DND-41 (cell line): ENCODE measurements around the gene PSD2.

ENCODE experiments used
- ATAC-seq: fragments of 200-7000 bp; cut with Tn5 transposase; 3 replicates; pipeline ENCODE4 v1.9.1; 2021; ENCODE audit warnings: low read depth; ENCODE audit not compliant: insufficient read depth
- DNase-seq: peaks from one replicate; pipeline ENCODE4 v3.0.0-alpha.2; 2020
- H2AFZ ChIP-seq: 2 replicates; pipeline ENCODE4 v1.6.0; 2012; ENCODE audit warnings: low read depth, low read length
- H3K27ac ChIP-seq: 2 replicates; pipeline ENCODE4 v1.5.1; 2012; ENCODE audit warnings: low read length, inconsistent platforms
- H3K27me3 ChIP-seq: fragments of 200-600 bp; sonication (generic); 2 replicates; pipeline ENCODE4 v1.6.0; 2012; ENCODE audit warnings: low read length, mild to moderate bottlenecking, inconsistent platforms; ENCODE audit not compliant: insufficient read depth, poor library complexity
- H3K36me3 ChIP-seq: 2 replicates; pipeline ENCODE4 v1.5.1; 2012; ENCODE audit warnings: low read length, inconsistent platforms; ENCODE audit not compliant: insufficient read depth
- H3K4me1 ChIP-seq: 2 replicates; pipeline ENCODE4 v1.5.1; 2012; ENCODE audit warnings: mild to moderate bottlenecking, low read length; ENCODE audit not compliant: insufficient read depth
- H3K4me2 ChIP-seq: 2 replicates; pipeline ENCODE4 v1.6.0; 2012; ENCODE audit warnings: mild to moderate bottlenecking, moderate library complexity, low read length, inconsistent platforms; ENCODE audit not compliant: insufficient read depth
- H3K4me3 ChIP-seq, 2 experiments: fragments of 200-600 bp in 1 of 2; shearing (Covaris generic) in 1 of 2; 2 replicates each; pipeline ENCODE4 v1.5.1; 2012 to 2016; ENCODE audit warnings: inconsistent platforms in 2 of 2, low read length in 2 of 2, mild to moderate bottlenecking in 2 of 2, low read depth in 1 of 2, moderate library complexity in 1 of 2
- H3K79me2 ChIP-seq: 2 replicates; pipeline ENCODE4 v1.6.0; 2012; ENCODE audit warnings: low read length, inconsistent platforms; ENCODE audit not compliant: insufficient read depth
- H3K9ac ChIP-seq: 2 replicates; pipeline ENCODE4 v1.6.0; 2012; ENCODE audit warnings: low read depth, mild to moderate bottlenecking, inconsistent platforms, low read length, moderate library complexity
- H3K9me3 ChIP-seq: 2 replicates; pipeline ENCODE4 v1.5.1; 2012; ENCODE audit warnings: low read length, moderate library complexity, mild to moderate bottlenecking, inconsistent platforms; ENCODE audit not compliant: insufficient read depth, severe bottlenecking
- H4K20me1 ChIP-seq: 2 replicates; pipeline ENCODE4 v1.6.0; 2012; ENCODE audit warnings: low read length; ENCODE audit not compliant: insufficient read depth
- EZH2 ChIP-seq: IDR thresholded peaks from 3 replicates; pipeline ENCODE4 v1.6.1; 2012; ENCODE audit warnings: borderline replicate concordance, low read depth, mild to moderate bottlenecking, moderate library complexity, low read length, inconsistent platforms; ENCODE audit not compliant: severe bottlenecking
- TF ChIP-seq, protein P1 (sequence below): IDR thresholded peaks from 2 replicates; pipeline ENCODE4 v1.5.1; 2012; ENCODE audit warnings: borderline replicate concordance, low read length, moderate library complexity, mild to moderate bottlenecking; ENCODE audit not compliant: poor library complexity, severe bottlenecking; ENCODE audit errors: extremely low read depth

Gene PSD2

DNA sequence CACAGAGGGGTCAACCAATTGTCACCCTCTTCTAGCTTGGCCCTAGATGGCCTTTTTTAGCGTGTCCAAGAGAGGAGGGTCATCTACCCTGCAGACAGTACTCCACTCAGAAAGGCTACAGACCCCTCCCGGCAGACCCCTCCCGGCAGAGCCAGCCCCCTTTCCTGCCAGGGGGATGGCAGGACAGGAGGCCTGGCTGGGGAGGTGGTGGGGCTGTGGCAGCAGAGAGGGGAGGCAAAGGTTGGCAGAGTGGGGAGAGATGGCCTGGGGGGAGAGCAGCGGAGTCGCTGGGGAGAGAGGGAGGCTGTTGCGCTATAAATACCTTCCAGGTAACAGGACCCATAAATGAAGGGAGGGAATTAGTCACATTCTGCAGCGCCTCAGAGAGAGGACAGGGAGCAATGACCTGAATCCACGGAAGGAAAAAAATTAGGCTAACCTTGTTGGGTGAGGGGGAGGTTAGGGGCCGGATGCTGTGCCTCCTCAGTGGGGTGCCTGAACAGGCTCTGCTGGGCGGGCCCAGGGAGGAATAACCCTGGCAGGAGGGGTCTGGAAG, 32.9 kb upstream of the PSD2 start:
- Histone ChIP-seq H3K4me2 (no peak overlapping the region), H3K4me3 (no peak overlapping the region), H3K27me3 (no peaks in the 10 kb centered on the region), H3K9ac (no peak overlapping the region), H3K36me3 (no peaks in the 10 kb centered on the region), H2AFZ (no peak overlapping the region), H4K20me1 (peaks cover 3% of the 10 kb centered on the region; the same call in 1 of the 2 replicates), H3K4me1 (peaks cover 24% of the 10 kb centered on the region), H3K27ac (no peak overlapping the region), H3K79me2 (no peaks in the 10 kb centered on the region), H3K9me3 (no peaks in the 10 kb centered on the region)
- TF ChIP-seq, protein P1, sequence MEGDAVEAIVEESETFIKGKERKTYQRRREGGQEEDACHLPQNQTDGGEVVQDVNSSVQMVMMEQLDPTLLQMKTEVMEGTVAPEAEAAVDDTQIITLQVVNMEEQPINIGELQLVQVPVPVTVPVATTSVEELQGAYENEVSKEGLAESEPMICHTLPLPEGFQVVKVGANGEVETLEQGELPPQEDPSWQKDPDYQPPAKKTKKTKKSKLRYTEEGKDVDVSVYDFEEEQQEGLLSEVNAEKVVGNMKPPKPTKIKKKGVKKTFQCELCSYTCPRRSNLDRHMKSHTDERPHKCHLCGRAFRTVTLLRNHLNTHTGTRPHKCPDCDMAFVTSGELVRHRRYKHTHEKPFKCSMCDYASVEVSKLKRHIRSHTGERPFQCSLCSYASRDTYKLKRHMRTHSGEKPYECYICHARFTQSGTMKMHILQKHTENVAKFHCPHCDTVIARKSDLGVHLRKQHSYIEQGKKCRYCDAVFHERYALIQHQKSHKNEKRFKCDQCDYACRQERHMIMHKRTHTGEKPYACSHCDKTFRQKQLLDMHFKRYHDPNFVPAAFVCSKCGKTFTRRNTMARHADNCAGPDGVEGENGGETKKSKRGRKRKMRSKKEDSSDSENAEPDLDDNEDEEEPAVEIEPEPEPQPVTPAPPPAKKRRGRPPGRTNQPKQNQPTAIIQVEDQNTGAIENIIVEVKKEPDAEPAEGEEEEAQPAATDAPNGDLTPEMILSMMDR, result no peak
- no peak for TF ChIP-seq EZH2
- ATAC-seq (no peak), DNase-seq (no peak)

DNA sequence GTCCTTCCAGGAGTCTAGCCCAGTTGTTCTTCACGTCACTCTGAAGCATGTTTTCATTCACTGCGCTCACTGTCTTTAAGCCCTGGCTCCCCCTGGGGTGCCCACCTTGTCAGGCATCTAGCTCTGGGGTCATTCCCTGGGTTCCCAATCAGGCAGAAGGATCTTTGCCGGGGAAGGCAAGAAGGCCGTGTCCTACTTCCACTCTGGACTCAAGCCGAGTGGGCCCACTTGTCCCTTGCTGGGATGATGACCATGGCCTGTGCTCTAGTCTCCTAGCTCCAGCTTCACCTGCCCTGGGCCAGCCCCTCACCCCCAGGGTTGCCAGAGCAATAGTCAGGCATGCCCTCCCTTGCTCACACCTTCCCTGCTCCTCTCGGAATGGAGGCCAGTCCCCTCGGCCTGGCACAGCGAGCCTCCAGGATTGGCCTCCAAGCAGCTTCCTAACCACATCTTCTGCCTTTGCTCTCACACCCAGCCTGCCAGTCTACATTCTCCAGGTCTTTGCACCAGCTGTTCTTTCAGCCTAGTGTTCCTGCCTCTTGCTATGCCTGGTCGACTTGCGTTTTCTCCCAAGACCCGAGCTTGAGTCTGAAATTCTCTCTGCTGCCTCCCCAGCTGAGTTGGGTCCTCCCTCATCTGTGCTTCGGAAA, 32.2 kb upstream of the PSD2 start:
- H3K36me3 ChIP-seq, result no peaks in the 10 kb centered on the region
- peaks cover 3% of the 10 kb centered on the region; the same call in 1 of the 2 replicates for H4K20me1 ChIP-seq
- H3K4me1 ChIP-seq, result peaks cover 20% of the 10 kb centered on the region
- ATAC-seq, result no peak
- H3K27me3 ChIP-seq, result no peaks in the 10 kb centered on the region
- no peak overlapping the region for H3K27ac ChIP-seq
- no peak for DNase-seq
- H3K79me2 ChIP-seq, result no peaks in the 10 kb centered on the region
- TF ChIP-seq, protein P1, result no peak
- no peak for TF ChIP-seq EZH2
- no peak overlapping the region for H3K9ac ChIP-seq
- no peak overlapping the region for H3K4me3 ChIP-seq
- no peak overlapping the region for H2AFZ ChIP-seq
- H3K9me3 ChIP-seq, result no peaks in the 10 kb centered on the region
- no peak overlapping the region for H3K4me2 ChIP-seq

DNA sequence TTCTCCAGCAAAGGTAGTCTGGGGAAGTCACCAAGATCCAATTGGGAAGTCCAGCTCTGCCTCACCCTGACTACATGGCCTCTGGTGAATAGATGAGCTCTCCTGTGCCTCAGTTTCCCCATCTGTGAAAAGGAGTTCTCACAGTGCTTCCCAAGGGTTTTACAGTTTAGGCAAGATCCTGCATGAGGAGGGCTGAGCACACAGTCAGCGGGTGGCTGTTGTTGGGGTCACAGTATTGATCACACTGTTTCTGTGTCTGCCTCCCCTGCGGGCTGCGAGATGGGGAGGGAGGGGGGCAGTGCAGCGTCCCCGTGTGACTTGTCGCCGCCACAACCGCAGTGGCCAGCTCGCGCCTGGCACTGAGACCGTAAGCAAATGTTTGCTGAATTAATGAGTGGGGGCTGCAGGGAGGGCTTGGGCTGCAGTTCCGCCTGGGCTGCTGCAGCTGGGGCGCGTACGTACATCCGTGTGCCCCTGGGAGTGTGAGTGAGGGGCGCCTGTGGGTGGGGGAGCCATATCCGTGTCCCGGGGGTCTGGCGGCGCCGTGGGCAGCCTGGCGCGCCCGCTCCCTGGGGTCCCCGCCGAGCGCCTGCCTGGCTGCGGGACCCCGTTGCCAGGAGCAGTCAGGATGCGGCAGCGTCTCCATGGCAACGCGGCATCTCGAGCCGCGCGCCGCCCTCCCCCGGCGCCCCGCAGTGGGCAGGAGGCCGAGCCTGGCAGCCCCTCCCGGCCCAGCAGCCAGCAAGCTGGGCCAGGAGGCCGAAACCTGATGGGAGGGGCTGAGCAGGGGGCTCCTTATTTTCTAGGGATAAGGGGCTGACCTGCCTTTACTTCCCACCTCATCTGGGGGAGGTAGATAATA, 31.4 kb upstream of the PSD2 start:
- H3K36me3 ChIP-seq, result no peaks in the 10 kb centered on the region
- H4K20me1 ChIP-seq, result peaks cover 3% of the 10 kb centered on the region; the same call in 1 of the 2 replicates
- DNase-seq (no peak), ATAC-seq (no peak)
- H3K4me2 ChIP-seq, result no peak overlapping the region
- no peak for TF ChIP-seq EZH2
- TF ChIP-seq, protein P1, result no peak
- H3K9ac ChIP-seq, result no peak overlapping the region
- H3K9me3 ChIP-seq, result no peaks in the 10 kb centered on the region
- H3K27me3 ChIP-seq, result no peaks in the 10 kb centered on the region
- H3K4me1 ChIP-seq, result peaks cover 17% of the 10 kb centered on the region
- H3K4me3 ChIP-seq, result no peak overlapping the region
- no peak overlapping the region for H3K27ac ChIP-seq
- H2AFZ ChIP-seq, result no peak overlapping the region
- H3K79me2 ChIP-seq, result no peaks in the 10 kb centered on the region
